HepG2 (cell line): ENCODE measurements around the gene S100A9. TPM values are rescaled to one million over a fixed set of nuclear protein-coding genes. Genes with fewer than 3 reads are reported as not detected.

Source experiments
- ATAC-seq: fragments of 200-7000 bp; cut with Tn5 transposase; 3 replicates; pipeline ENCODE4 v1.9.1; 2020; ENCODE audit warnings: mild to moderate bottlenecking, moderate library complexity
- BruUV-seq: library from RNA; stranded (reverse); fragments of 400-500 nt; replicated peaks from 2 replicates; lab custom pipeline; 2021; lab: Mats Ljungman, UMichigan
- CTCF ChIA-PET: fragments of 300-600 bp; formaldehyde crosslinking; extraction: SDS; loops from one replicate; lab custom pipeline; 2021; ENCODE audit warnings: low total read pairs, inconsistent platforms, low intra/inter-chr PET ratio; lab: Yijun Ruan, JAX
- POLR2A ChIA-PET: fragments of 350-600 bp; sonication (Branson Sonifier 250); formaldehyde crosslinking; loops from one replicate; lab custom pipeline; 2020; ENCODE audit warnings: antibody characterized with exemption, inconsistent platforms; lab: Yijun Ruan, JAX
- DNase-seq: peaks from one replicate; pipeline ENCODE4 v3.0.0-alpha.2; 2015; ENCODE audit warnings: low spot score
- FAIRE-seq: peaks from 3 replicates; lab custom pipeline; 2011; peaks lifted over from hg19 to GRCh38; lab: Jason Lieb, UNC
- H2AFZ ChIP-seq: one replicate; pipeline ENCODE4 v1.6.1; 2011; ENCODE audit warnings: low read length, inconsistent platforms
- H3K27ac ChIP-seq: fragments of 300-600 bp; 3 replicates; pipeline ENCODE4 v1.8.0; 2011; ENCODE audit warnings: mixed run types, mild to moderate bottlenecking, mixed read lengths, low read length, inconsistent platforms; ENCODE audit not compliant: insufficient read depth; ENCODE audit errors: extremely low read length
- H3K27me3 ChIP-seq, 2 experiments: fragments of 200-600 bp in 1 of 2; 2 replicates in 1 of 2; 3 replicates in 1 of 2; pipeline versions ENCODE4 v1.6.0 to v1.8.0; 2011; ENCODE audit warnings: low read length in 2 of 2, mild to moderate bottlenecking in 2 of 2, moderate library complexity in 2 of 2, inconsistent platforms in 1 of 2; ENCODE audit not compliant: insufficient read depth in 2 of 2, control insufficient read depth in 1 of 2
- H3K36me3 ChIP-seq, 2 experiments: fragments of 200-600 bp in 1 of 2; replicated peaks in 1 of 2; 2 replicates in 1 of 2; 3 replicates in 1 of 2; pipeline versions ENCODE4 v1.5.1 to v1.8.0; 2011; ENCODE audit warnings: low read length in 2 of 2, inconsistent platforms in 1 of 2; ENCODE audit not compliant: insufficient read depth in 2 of 2, control insufficient read depth in 1 of 2
- H3K4me1 ChIP-seq: 2 replicates; pipeline ENCODE4 v1.5.1; 2012; ENCODE audit warnings: low read length, inconsistent platforms; ENCODE audit not compliant: insufficient read depth
- H3K4me2 ChIP-seq: 2 replicates; pipeline ENCODE4 v1.6.0; 2011; ENCODE audit warnings: low read depth, low read length, inconsistent platforms
- H3K4me3 ChIP-seq, 3 experiments: fragments of 200-600 bp in 1 of 3; sonication (generic), shearing (Covaris generic) in 1 of 3; replicated peaks in 1 of 3; 2 replicates each; pipeline ENCODE4 v1.5.1; 2011 to 2016; ENCODE audit warnings: low read length in 3 of 3, inconsistent platforms in 2 of 3, low read depth in 2 of 3, mild to moderate bottlenecking in 2 of 3, control low read depth in 1 of 3, mixed read lengths in 1 of 3; ENCODE audit not compliant: insufficient read depth in 1 of 3
- H3K79me2 ChIP-seq: one replicate; pipeline ENCODE4 v1.6.1; 2011; ENCODE audit warnings: low read length, inconsistent platforms; ENCODE audit not compliant: insufficient read depth
- H3K9ac ChIP-seq: 2 replicates; pipeline ENCODE4 v1.6.0; 2011; ENCODE audit warnings: mild to moderate bottlenecking, low read depth, low read length, inconsistent platforms; ENCODE audit not compliant: insufficient read depth
- H3K9me3 ChIP-seq: 2 replicates; pipeline ENCODE4 v1.5.1; 2012; ENCODE audit warnings: mild to moderate bottlenecking, low read length
- H4K20me1 ChIP-seq: 2 replicates; pipeline ENCODE4 v1.6.0; 2011; ENCODE audit warnings: inconsistent platforms, mild to moderate bottlenecking, low read length, moderate library complexity; ENCODE audit not compliant: insufficient read depth
- AKAP8 ChIP-seq: sonication (generic); formaldehyde crosslinking; IDR thresholded peaks from 2 replicates; pipeline ENCODE4 v1.5.1; 2020; ENCODE audit warnings: mild to moderate bottlenecking, missing genetic modification reagents
- ARNT2 ChIP-seq: sonication (generic); formaldehyde crosslinking; IDR thresholded peaks from 2 replicates; pipeline ENCODE4 v1.8.0; 2022; ENCODE audit warnings: mild to moderate bottlenecking, low read depth, missing genetic modification reagents, moderate library complexity
- DDIT3 ChIP-seq: sonication (generic); formaldehyde crosslinking; IDR thresholded peaks from 2 replicates; pipeline ENCODE4 v1.4.0; 2020; ENCODE audit warnings: mild to moderate bottlenecking, missing genetic modification reagents
- E2F2 ChIP-seq: sonication (generic); formaldehyde crosslinking; IDR thresholded peaks from 2 replicates; pipeline ENCODE4 v1.4.0; 2020; ENCODE audit warnings: missing genetic modification reagents, borderline replicate concordance
- GTF3A ChIP-seq: sonication (generic); formaldehyde crosslinking; conservative IDR thresholded peaks from 2 replicates; pipeline ENCODE4 v1.4.0; 2020; ENCODE audit warnings: mild to moderate bottlenecking, missing genetic modification reagents
- HMG20A ChIP-seq: IDR thresholded peaks from 2 replicates; pipeline ENCODE4 v1.6.1; 2016; ENCODE audit warnings: borderline replicate concordance
- KIAA2018 ChIP-seq: sonication (generic); formaldehyde crosslinking; IDR thresholded peaks from 2 replicates; pipeline ENCODE4 v1.5.0; 2020; ENCODE audit warnings: mild to moderate bottlenecking, missing genetic modification reagents, borderline replicate concordance
- KLF9 ChIP-seq: IDR thresholded peaks from 2 replicates; pipeline ENCODE4 v1.6.1; 2016; ENCODE audit warnings: low read depth
- MEIS2 ChIP-seq: sonication (generic); formaldehyde crosslinking; IDR thresholded peaks from 2 replicates; pipeline ENCODE4 v1.9.0; 2021; ENCODE audit warnings: mild to moderate bottlenecking, missing genetic modification reagents
- SRSF1 ChIP-seq: fragments of 200-400 bp; formaldehyde crosslinking; optimal IDR thresholded peaks from 2 replicates; pipeline ENCODE3; 2017; ENCODE audit warnings: mild to moderate bottlenecking, low read depth, low read length, moderate library complexity
- ZNF616 ChIP-seq: sonication (generic); formaldehyde crosslinking; IDR thresholded peaks from 2 replicates; pipeline ENCODE4 v1.5.0; 2020; ENCODE audit warnings: low read depth, mild to moderate bottlenecking, missing genetic modification reagents
- WGBS: methylation state at CpG from one replicate; pipeline ENCODE4 v1.1.6; 2017; ENCODE audit warnings: low lambda C conversion rate; 5-methylcytosine and 5-hydroxymethylcytosine counted together
- in situ Hi-C: cut with HindIII; loops from 2 replicates; pipeline ENCODE4 v1.10.0; 2017; ENCODE audit warnings: low pct_unique_long_range_greater_than_20kb; ENCODE audit not compliant: extremely low pct_ligation_motif_present
- intact Hi-C: fragments of 100-400 bp; cut with micrococcal nuclease; formaldehyde crosslinking; loops from one replicate; pipeline ENCODE4 v1.10.0; 2022; ENCODE audit not compliant: unreplicated experiment
- polyA plus RNA-seq, 8 experiments: library from polyadenylated mRNA; depleted of rRNA in 3 of 8; stranded (reverse) in 7 of 8; unstranded in 1 of 8; fragments of >200 nt; fragmentation: Illumina TruSeq in 4 of 8; extraction: Trizol in 4 of 8; gene quantifications; 2 replicates each; pipeline versions ENCODE4 v1.2.1 to v1.2.3, GENCODE V29; 2011 to 2016; ENCODE audit warnings: low read depth in 4 of 8, missing spikeins in 1 of 8, mixed read lengths in 1 of 8; ENCODE audit not compliant: insufficient read depth in 1 of 8
- total RNA-seq, 5 experiments: library from RNA; depleted of rRNA; stranded (reverse); fragments of >200 nt; fragmentation: Illumina TruSeq; extraction: Trizol; gene quantifications; 2 replicates each; pipeline ENCODE4 v1.2.3, GENCODE V29; 2016; ENCODE audit warnings: low read depth in 1 of 5

Gene S100A9
- total and polyA plus RNA-seq, 2 of the 13 experiments (the other 11 are each of a cell fraction or from before 2014, with no cell fraction given) = 0.31 to 0.69 TPM

GRCh38 chr1:153348511-153349362 is 8.9 kb upstream of the S100A9 start, which contains the start of gene PGLYRP4:
TSS of gene PGLYRP4 (minus strand) at chr1:153348841. CDS start at chr1:153347932, 909 bp downstream.
- Histone ChIP-seq H3K4me1 (no peaks in the 10 kb centered on the region), H2AFZ (no peak within 1 kb of the TSS), H4K20me1 (peaks cover 5% of the 10 kb centered on the region), H3K27me3 (peaks cover 2 to 6% of the 10 kb centered on the region in 2 experiments; a peak in 3 of 5 replicates), H3K9me3 (no peaks in the 10 kb centered on the region)
- CTCF ChIA-PET = no interaction called here
- 24% methylated on average over 6 of the region's 10 CpGs for WGBS
- in situ Hi-C loops (loop anchor here (5.0 kb wide), 1 partner anchor 149 kb away; no protein-coding TSS in a partner anchor), intact Hi-C loops (no loop called here)
- DNase-seq (no peak), FAIRE-seq (no peak), ATAC-seq (no peak; the same call in 2 of the 3 replicates)
- TF ChIP-seq KIAA2018 (CRISPR knock-in tag) (no peak), AKAP8 (CRISPR knock-in tag) (no peak), GTF3A (CRISPR knock-in tag) (no peak), MEIS2 (CRISPR knock-in tag) (no peak), E2F2 (CRISPR knock-in tag) (no peak), HMG20A (CRISPR knock-in tag) (no peak), DDIT3 (CRISPR knock-in tag) (no peak), ZNF616 (CRISPR knock-in tag) (no peak), SRSF1 (no peak), KLF9 (CRISPR knock-in tag) (no peak), ARNT2 (CRISPR knock-in tag) (no peak)
- TF ChIP-seq, all 625 proteins: peak for 0
- POLR2A ChIA-PET = no interaction called here
- Histone ChIP-seq H3K79me2 (no peaks in the 10 kb centered on the region), H3K4me3 (no peak within 1 kb of the TSS), H3K4me2 (no peak within 1 kb of the TSS), H3K36me3 (no peaks in the 10 kb centered on the region), H3K27ac (no peak within 1 kb of the TSS), H3K9ac (no peak within 1 kb of the TSS)
- BruUV-seq = no TSS peak
